WTC11 (cell line): ENCODE measurements around the gene CEP170B. TPM values are rescaled to one million over a fixed set of nuclear protein-coding genes. Genes with fewer than 3 reads are reported as not detected.

ENCODE experiments used
- ATAC-seq: fragments of 200-7000 bp; cut with Tn5 transposase; 2 replicates; pipeline ENCODE4 v1.10.0; 2021; ENCODE audit warnings: mild to moderate bottlenecking, moderate library complexity
- CTCF ChIA-PET: fragments of 300-600 bp; sonication (Branson Sonifier 250); formaldehyde crosslinking; loops from one replicate; lab custom pipeline; 2021; ENCODE audit warnings: antibody characterized with exemption; lab: Charles Lee
- POLR2A ChIA-PET: fragments of 350-600 bp; sonication (Branson Sonifier 250); formaldehyde crosslinking; loops from one replicate; lab custom pipeline; 2021; ENCODE audit warnings: antibody characterized with exemption; lab: Charles Lee
- DNase-seq: peaks from one replicate; pipeline ENCODE4 v3.0.0; 2021; ENCODE audit warnings: low spot score
- H3K27ac Mint-ChIP-seq: 2 replicates; pipeline ENCODE4 v1.8.0; 2021; ENCODE audit warnings: mixed read lengths
- H3K27me3 Mint-ChIP-seq: 2 replicates; pipeline ENCODE4 v1.8.0; 2021; ENCODE audit warnings: low read depth, mild to moderate bottlenecking, moderate library complexity, mixed read lengths
- H3K36me3 Mint-ChIP-seq: 2 replicates; pipeline ENCODE4 v1.8.0; 2021; ENCODE audit warnings: mixed read lengths
- H3K4me1 Mint-ChIP-seq: 2 replicates; pipeline ENCODE4 v1.8.0; 2022; ENCODE audit warnings: mixed read lengths
- H3K4me3 Mint-ChIP-seq: 2 replicates; pipeline ENCODE4 v1.8.0; 2021; ENCODE audit warnings: mild to moderate bottlenecking, moderate library complexity, mixed read lengths
- H3K9me3 Mint-ChIP-seq: 2 replicates; pipeline ENCODE4 v1.8.0; 2021; ENCODE audit warnings: mixed read lengths
- CBFB ChIP-seq: sonication (generic); formaldehyde crosslinking; IDR thresholded peaks from 2 replicates; pipeline ENCODE4 v1.8.1; 2022; ENCODE audit warnings: mild to moderate bottlenecking, low read depth, missing genetic modification reagents
- EMX1 ChIP-seq: fragments of 250-450 bp; sonication (Bioruptor Pico); IDR thresholded peaks from 2 replicates; pipeline ENCODE4 v1.8.0; 2021; ENCODE audit warnings: mild to moderate bottlenecking
- FOXK1 ChIP-seq: sonication (generic); formaldehyde crosslinking; IDR thresholded peaks from 2 replicates; pipeline ENCODE4 v1.8.0; 2022; ENCODE audit warnings: mild to moderate bottlenecking, moderate library complexity, missing genetic modification reagents
- GABPB1 ChIP-seq: sonication (generic); formaldehyde crosslinking; IDR thresholded peaks from 2 replicates; pipeline ENCODE4 v1.8.1; 2023; ENCODE audit warnings: mild to moderate bottlenecking, missing genetic modification reagents
- GTF2I ChIP-seq: fragments of 250-450 bp; sonication (Bioruptor Pico); conservative IDR thresholded peaks from 2 replicates; pipeline ENCODE4 v1.4.0; 2021; ENCODE audit warnings: mild to moderate bottlenecking
- KAT7 ChIP-seq: sonication (generic); formaldehyde crosslinking; IDR thresholded peaks from 2 replicates; pipeline ENCODE4 v1.8.1; 2023; ENCODE audit warnings: missing genetic modification reagents, mild to moderate bottlenecking, borderline replicate concordance
- RORB ChIP-seq: fragments of 250-450 bp; sonication (Bioruptor Pico); IDR thresholded peaks from 2 replicates; pipeline ENCODE4 v1.9.0; 2021; ENCODE audit warnings: mild to moderate bottlenecking
- TCF7 ChIP-seq: sonication (generic); formaldehyde crosslinking; IDR thresholded peaks from 2 replicates; pipeline ENCODE4 v1.8.0; 2022; ENCODE audit warnings: mild to moderate bottlenecking, low read depth, missing genetic modification reagents, moderate library complexity
- TEAD1 ChIP-seq: sonication (generic); formaldehyde crosslinking; IDR thresholded peaks from 2 replicates; pipeline ENCODE4 v1.8.0; 2022; ENCODE audit warnings: mild to moderate bottlenecking, missing genetic modification reagents
- TP53 ChIP-seq: sonication (generic); formaldehyde crosslinking; IDR thresholded peaks from 2 replicates; pipeline ENCODE4 v1.8.1; 2023; ENCODE audit warnings: mild to moderate bottlenecking, missing genetic modification reagents
- ZNF671 ChIP-seq: fragments of 250-450 bp; sonication (Bioruptor Pico); IDR thresholded peaks from 2 replicates; pipeline ENCODE4 v1.8.0; 2021; ENCODE audit warnings: mild to moderate bottlenecking
- total RNA-seq: library from RNA; stranded (reverse); gene quantifications from 3 replicates; pipeline ENCODE4 v1.2.3, GENCODE V29; 2021
- TF ChIP-seq, protein P1 (sequence below): sonication (generic); formaldehyde crosslinking; conservative IDR thresholded peaks from 2 replicates; pipeline ENCODE4 v1.8.1; 2023; ENCODE audit warnings: mild to moderate bottlenecking, low read depth, missing genetic modification reagents, moderate library complexity
- TF ChIP-seq, protein P2 (sequence below): fragments of 200-600 bp; IDR thresholded peaks from 2 replicates; pipeline ENCODE4 v1.8.0; 2022; ENCODE audit warnings: antibody characterized with exemption
- TF ChIP-seq, protein P3 (sequence below): sonication (generic); formaldehyde crosslinking; IDR thresholded peaks from 2 replicates; pipeline ENCODE4 v1.8.0; 2023; ENCODE audit warnings: missing genetic modification reagents
- TF ChIP-seq, protein P4 (sequence below): fragments of 250-450 bp; sonication (Bioruptor Pico); IDR thresholded peaks from 2 replicates; pipeline ENCODE4 v2.1.2; 2022; ENCODE audit warnings: mild to moderate bottlenecking, moderate library complexity

CEP170B gene
- total RNA-seq, 1 experiment from 2014 or later = 47.0 TPM

DNA sequence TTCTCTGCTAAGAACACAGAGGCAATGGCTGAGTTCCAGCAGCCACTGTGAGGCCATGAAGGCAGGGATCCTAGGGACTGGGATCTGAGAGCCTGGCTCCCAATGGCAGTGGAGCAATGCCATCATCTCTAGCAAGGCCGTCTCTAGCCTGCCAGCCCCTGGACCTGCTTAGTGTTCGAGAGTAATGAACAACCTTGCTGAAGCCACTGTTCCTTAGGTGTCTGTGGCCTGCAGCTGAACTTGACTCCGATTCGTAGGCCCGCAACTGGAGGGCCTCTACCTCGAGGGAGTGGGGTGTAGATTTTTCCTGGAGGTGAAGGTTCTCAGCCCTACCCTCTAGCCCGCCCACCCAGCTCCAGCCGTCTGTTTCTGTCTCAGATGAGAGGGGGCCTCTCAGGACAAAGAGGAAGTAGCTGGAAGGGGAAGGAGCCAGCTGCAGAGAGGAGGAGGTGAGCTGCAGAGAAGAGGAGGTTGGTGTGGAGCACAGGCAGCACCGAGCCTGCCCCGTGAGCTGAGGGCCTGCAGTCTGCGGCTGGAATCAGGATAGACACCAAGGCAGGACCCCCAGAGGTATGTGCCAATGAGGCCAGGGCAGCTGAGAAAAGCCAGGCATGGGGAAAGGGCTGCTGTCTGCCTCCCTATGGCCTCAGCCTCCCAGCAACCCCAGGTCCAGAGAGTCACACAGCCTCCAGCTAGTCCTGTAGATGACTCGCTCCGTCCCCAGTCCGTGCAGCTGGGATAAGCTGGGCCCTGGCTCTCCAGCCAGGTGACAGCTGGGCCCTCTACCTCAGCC is 59.5 kb downstream of the CEP170B start, which contains the start of gene PLD4 (continued):
- TF ChIP-seq, protein P1, sequence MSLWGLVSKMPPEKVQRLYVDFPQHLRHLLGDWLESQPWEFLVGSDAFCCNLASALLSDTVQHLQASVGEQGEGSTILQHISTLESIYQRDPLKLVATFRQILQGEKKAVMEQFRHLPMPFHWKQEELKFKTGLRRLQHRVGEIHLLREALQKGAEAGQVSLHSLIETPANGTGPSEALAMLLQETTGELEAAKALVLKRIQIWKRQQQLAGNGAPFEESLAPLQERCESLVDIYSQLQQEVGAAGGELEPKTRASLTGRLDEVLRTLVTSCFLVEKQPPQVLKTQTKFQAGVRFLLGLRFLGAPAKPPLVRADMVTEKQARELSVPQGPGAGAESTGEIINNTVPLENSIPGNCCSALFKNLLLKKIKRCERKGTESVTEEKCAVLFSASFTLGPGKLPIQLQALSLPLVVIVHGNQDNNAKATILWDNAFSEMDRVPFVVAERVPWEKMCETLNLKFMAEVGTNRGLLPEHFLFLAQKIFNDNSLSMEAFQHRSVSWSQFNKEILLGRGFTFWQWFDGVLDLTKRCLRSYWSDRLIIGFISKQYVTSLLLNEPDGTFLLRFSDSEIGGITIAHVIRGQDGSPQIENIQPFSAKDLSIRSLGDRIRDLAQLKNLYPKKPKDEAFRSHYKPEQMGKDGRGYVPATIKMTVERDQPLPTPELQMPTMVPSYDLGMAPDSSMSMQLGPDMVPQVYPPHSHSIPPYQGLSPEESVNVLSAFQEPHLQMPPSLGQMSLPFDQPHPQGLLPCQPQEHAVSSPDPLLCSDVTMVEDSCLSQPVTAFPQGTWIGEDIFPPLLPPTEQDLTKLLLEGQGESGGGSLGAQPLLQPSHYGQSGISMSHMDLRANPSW (CRISPR knock-in tag) = no peak

DNA sequence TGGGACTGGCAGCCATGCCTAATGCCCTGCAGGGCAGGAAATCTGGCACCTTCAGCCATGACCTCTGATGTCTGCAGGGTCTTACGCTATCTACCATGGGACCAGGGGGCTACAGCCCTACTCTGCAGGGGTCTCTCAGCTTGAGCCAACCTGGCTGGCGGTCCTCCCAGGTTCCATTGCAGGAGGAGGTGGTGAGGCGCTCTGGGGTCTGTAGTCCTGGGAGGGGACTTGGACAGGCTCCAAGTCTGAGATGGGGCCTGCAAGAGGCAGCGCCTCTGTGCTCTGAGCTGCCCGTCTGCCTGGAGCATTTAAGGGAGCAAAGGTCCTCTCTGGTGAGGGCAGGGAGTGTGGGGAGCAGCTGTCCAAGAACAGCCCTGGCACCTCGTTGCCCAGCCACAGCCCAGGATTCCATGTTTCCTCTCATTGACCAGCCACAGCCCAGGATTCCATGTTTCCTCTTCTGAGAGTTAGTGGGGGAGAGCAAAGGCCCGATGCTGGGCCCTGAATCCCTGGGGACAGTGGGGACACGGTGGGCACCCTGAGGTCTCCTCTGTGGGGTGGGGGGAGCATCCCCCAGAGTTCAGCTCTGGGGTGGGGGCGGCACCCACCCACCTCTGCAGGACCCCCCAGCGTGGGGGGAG is 60.3 kb downstream of the CEP170B start:
- TF ChIP-seq, protein P1 (CRISPR knock-in tag) = no peak
- TF ChIP-seq ZNF671 (CRISPR knock-in tag) (no peak), TEAD1 (CRISPR knock-in tag) (no peak), GTF2I (CRISPR knock-in tag) (no peak), GABPB1 (CRISPR knock-in tag) (no peak), KAT7 (CRISPR knock-in tag) (no peak), TP53 (CRISPR knock-in tag) (no peak), RORB (no peak), TCF7 (CRISPR knock-in tag) (no peak), CBFB (CRISPR knock-in tag) (no peak)
- TF ChIP-seq, protein P2, sequence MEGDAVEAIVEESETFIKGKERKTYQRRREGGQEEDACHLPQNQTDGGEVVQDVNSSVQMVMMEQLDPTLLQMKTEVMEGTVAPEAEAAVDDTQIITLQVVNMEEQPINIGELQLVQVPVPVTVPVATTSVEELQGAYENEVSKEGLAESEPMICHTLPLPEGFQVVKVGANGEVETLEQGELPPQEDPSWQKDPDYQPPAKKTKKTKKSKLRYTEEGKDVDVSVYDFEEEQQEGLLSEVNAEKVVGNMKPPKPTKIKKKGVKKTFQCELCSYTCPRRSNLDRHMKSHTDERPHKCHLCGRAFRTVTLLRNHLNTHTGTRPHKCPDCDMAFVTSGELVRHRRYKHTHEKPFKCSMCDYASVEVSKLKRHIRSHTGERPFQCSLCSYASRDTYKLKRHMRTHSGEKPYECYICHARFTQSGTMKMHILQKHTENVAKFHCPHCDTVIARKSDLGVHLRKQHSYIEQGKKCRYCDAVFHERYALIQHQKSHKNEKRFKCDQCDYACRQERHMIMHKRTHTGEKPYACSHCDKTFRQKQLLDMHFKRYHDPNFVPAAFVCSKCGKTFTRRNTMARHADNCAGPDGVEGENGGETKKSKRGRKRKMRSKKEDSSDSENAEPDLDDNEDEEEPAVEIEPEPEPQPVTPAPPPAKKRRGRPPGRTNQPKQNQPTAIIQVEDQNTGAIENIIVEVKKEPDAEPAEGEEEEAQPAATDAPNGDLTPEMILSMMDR = no peak
- TF ChIP-seq, protein P3, sequence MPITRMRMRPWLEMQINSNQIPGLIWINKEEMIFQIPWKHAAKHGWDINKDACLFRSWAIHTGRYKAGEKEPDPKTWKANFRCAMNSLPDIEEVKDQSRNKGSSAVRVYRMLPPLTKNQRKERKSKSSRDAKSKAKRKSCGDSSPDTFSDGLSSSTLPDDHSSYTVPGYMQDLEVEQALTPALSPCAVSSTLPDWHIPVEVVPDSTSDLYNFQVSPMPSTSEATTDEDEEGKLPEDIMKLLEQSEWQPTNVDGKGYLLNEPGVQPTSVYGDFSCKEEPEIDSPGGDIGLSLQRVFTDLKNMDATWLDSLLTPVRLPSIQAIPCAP (CRISPR knock-in tag) = no peak
- TF ChIP-seq, all 79 proteins: peak for 0
- DNase-seq (no peak), ATAC-seq (no peak)
- Mint-ChIP-seq H3K36me3 (no peaks in the 10 kb centered on the region), H3K9me3 (peaks cover 5% of the 10 kb centered on the region), H3K4me1 (no peaks in the 10 kb centered on the region), H3K4me3 (no peak overlapping the region), H3K27me3 (peaks cover 6% of the 10 kb centered on the region), H3K27ac (no peak overlapping the region)
- ChIA-PET CTCF (interaction anchor here (1.0 to 1.9 kb wide), 3 partner anchors 8 to 30 kb away, joined by 3 to 9 read pairs (median 4); no protein-coding TSS in a partner anchor), POLR2A (no interaction called here)

DNA sequence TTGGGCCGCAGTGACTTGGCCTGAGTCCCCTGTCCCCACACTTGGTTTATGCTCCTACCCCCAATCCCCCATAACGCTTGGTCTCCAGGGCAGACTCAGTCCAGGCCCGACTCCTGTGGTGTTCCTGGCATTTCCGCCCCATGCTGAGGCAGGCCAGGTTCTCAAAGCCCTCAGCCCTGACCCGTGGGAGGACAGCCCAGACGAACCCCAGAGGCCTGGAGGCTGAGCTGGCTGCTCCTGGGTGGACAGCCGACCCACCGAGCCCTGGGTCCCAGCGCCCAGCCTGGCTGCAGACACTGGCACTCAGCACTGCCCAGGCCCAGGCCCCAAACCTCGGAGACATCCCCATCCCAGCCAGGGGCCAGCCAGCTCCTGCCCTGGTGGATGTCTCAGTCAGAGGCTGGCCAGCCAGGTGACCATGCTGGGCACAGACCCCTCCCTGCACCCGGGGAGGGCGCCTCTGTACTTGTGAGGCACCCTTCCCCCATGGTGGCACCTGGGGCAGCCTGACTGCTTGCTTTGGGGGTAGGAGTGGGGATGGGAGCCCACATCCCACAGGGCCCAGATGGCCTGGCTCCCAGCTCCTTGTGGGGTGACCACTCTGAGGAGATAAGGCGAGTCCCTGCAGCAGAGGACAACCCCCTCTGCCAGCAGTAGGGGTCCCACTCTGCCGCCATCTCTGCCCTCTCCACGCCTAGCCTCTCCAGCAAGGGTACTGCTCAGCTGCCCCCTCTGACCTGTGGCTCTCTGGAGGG is 61.0 kb downstream of the CEP170B start:
- H3K4me1 Mint-ChIP-seq = no peaks in the 10 kb centered on the region
- H3K36me3 Mint-ChIP-seq = no peaks in the 10 kb centered on the region
- H3K27me3 Mint-ChIP-seq = peaks cover 13% of the 10 kb centered on the region
- no peak for TF ChIP-seq GABPB1 (CRISPR knock-in tag)
- TF ChIP-seq, protein P4, sequence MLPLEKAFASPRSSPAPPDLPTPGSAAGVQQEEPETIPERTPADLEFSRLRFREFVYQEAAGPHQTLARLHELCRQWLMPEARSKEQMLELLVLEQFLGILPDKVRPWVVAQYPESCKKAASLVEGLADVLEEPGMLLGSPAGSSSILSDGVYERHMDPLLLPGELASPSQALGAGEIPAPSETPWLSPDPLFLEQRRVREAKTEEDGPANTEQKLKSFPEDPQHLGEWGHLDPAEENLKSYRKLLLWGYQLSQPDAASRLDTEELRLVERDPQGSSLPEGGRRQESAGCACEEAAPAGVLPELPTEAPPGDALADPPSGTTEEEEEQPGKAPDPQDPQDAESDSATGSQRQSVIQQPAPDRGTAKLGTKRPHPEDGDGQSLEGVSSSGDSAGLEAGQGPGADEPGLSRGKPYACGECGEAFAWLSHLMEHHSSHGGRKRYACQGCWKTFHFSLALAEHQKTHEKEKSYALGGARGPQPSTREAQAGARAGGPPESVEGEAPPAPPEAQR (CRISPR knock-in tag) = no peak
- TF ChIP-seq EMX1 = no peak
- TF ChIP-seq FOXK1 = no peak
- H3K4me3 Mint-ChIP-seq = no peak overlapping the region
- peaks cover 5% of the 10 kb centered on the region for H3K9me3 Mint-ChIP-seq
- DNase-seq = no peak
- H3K27ac Mint-ChIP-seq = no peak overlapping the region
- POLR2A ChIA-PET = no interaction called here
- CTCF ChIA-PET = interaction anchor here (0.6 to 1.1 kb wide), 2 partner anchors 30 to 164 kb away, joined by 3 to 4 read pairs; no protein-coding TSS in a partner anchor
- ATAC-seq = no peak
